Amniotic epithelial cell (primary cell): ENCODE measurements around the gene CDKN2A.

ENCODE experiments used
- DNase-seq: peaks from one replicate; pipeline ENCODE4 v3.0.0-alpha.2; 2010; ENCODE audit warnings: low read depth

Gene CDKN2A

DNA sequence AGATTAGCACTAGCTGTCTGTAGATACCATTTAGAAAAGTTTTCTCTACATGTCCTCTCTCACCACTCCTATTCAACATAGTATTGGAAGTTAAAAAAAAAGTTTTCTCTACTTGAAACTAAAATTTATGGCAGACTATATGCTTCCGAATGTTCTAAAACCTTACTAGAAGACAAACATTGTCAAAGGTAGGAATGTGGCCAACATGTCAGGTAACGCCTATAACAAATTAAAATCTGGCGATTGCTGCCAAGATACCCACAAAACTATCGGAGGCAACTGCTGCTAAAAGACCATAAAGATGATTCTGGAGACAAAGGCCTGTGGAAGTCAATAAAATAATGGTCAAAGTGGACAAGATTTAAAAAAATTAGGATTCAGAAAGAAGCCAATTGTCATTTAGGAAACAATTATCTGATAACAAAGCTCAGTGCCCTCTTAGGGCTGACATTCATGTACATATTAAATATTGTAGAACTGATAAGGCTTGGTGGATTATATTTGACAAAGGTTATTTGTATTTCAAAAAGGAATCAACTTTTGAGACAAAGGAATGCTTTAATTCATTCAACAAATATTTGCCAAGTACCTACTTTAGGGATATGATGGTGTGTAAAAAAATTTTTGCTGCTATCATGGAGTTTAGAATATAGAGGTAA is 52.7 kb downstream of the CDKN2A start:
- no peak for DNase-seq

DNA sequence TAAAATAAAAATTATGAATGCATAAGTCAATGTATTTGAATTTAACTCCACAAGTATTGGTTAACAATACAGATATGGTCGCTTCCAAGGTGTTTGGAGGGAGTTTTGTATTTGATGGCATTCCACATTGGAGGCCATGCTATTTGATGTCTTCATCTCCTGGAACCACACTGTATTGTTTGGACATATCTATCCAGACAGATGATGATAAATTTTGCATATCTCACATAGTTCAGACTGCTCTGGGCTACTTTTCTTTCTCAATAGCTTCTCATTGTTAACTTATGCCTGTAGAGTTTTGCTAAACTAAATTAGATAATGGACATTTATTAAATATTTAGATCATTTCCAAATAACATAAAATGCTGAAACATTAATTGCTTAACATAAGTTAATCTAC is 58.0 kb downstream of the CDKN2A start:
- peak; percentile 59 for DNase-seq

DNA sequence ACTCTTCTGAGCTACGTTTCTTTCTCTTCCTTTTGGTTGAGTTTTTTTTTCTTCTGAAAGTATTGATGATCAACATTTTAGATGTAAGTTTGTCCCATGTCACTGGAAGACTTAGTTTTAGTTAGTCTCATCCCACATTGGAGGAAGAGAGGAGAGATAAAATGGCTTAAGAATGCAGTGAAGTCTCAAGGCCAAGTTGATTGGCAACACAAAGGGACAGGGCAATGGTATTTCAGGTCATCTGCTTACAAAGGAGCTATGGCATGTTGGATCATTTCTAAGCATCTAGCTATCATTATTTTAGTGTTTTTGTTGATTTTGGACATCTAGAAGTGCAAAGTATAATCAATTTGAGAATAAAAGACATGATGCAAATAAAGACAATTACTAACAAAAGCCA is 58.6 kb downstream of the CDKN2A start:
- DNase-seq: no peak

DNA sequence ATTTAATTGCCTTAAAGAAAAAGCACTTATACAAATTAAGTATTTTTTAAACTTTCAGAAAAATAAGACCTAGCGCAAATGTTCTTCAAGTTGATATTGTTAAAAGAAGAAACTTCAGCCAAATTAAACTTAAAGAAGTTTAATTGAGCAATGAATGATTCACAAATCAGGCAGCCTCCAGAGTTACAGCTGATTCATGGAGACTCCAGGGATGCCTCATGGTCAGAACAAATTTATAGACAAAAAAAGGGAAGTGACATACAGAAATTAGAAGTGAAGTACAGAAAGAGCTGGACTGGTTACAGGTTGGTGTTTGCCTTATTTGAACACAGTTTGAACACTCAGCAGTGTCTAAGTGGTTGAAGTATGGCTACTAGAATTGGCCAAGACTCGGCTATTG is 60.3 kb downstream of the CDKN2A start:
- peak; percentile 56 for DNase-seq

DNA sequence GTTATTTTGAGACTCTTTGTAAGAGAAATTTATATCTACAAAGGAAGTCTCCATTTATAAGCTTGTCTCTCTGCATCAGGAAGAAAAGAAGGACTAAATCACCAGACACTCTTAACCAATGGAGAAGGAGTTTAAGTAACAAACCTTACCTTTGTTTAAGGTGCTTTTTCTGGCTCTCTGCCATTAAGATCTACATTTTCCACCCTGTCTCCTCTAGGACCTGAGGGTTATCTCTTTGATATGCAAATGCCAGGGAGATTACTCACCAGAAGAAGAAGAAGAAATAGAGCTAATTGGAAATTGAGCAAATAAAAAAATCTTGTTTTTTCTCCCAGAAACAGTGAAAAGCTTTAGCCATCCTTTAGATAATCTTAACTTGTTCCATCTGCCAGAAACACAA is 60.9 kb downstream of the CDKN2A start:
- DNase-seq: no peak

DNA sequence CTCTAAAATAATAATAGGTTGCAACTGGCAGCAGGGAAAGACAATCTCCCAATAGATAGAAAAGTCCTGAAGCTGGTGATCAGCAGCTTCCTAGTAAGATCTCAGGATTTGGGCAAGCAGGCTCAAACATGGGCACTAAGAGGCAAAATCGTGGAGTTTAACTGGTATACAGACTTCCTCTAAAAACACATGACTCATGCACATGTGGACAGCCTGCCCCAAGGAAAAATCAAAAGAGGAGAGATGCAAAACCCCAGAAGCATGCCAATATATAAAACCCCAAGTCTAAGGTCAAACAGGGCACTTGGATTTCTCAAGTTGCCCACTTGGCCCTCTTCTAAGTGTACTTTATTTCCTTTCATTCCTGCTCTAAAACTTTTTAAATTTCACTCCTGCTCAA is 62.8 kb downstream of the CDKN2A start:
- no peak for DNase-seq

DNA sequence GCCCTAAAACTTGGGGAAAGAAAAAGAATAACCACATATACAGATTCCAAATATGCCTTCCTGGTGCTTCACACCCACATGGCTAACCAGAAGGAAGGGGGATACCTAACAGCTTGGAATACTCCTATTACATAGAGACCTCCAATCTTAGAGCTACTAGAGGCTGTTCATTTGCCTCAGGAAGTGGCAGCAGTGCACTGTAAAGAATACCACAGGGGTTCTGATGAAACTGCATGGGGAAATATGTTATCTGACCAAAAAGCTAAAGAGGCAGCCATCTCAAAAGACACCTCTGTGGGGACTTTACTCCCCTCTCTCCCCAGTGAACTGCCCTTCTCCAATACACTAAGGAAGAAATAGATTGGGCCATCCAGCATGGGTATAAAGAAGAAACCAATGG is 66.4 kb downstream of the CDKN2A start:
- DNase-seq: no peak

DNA sequence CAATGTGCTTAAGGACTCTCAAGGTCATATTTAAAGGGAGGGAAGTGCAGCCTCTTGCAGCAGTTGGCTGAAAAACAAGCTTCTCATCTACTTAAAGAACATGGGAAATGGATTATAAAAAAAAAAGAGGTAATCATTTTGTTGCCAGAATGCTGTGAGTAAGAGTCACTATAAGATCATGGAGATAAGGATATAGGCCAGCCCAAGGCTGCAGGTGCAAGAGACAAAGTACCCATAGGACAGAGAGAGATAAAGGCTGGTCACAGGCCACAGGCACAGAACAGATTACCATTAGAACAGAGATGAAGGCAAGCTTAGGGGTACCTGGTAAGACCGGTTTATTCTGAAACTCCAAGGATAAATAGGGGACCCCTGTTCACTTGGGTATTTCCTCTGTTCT is 70.5 kb downstream of the CDKN2A start:
- no peak for DNase-seq

DNA sequence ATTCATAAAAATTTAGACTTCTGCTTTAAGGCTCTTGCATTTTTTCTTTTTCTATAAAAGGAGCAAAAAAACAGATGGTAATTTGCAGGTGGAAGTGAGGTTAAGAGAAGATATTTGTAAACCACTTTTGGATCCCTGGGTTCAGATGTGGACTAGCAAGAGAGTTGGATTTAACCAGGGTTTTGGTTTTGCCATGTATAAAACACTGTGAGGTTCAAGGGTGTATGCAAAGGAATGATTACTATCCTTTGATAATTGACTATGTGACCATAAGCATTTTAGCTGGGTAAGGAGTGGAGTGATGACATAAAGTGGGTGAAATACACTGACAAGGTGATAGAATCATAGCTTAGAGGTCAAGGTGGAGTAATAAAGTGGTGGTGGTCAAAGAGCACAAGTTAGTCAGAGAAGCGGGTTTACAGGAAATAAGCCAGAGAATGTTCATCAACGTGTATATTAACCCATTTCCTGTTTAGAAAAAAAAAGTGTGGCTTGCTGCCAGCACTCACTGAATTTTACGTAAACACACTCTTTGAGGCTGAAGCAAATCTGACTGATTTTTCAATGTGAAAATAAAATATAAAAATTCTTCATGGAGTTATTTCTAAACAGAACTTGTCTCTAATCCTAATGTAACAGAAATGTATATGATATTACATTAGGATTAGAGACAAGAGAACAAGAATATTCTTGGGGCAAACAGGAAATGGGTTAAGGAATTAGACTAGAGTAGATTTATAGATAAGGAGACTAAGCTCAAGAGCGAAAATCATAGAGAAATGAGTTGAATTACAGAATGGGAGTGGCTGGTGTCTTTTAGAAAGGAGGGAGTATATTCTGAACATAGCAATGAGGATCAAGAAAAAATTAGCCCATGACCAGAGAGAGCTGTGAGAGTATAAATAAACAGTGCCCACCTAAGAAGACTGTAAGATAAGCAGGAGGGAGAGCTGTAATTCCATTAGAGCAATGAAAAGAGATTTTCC is 74.5 kb downstream of the CDKN2A start:
- DNase-seq: peak; percentile 88
